Testis (tissue), 3 donors: ENCODE results near the gene PRKAA1. TPM values are rescaled to one million over a fixed set of nuclear protein-coding genes. Genes with fewer than 3 reads are reported as not detected.
"Not testable (repeated sequence)": the region's sequence is repeated elsewhere in the genome, so short reads cannot be mapped to it uniquely, and the experiment has no call there.

Experiments
- DNase-seq: peaks from one replicate; pipeline ENCODE4 v3.0.0-alpha.2; 2019
- H3K27ac ChIP-seq, 2 donors: fragments of 200-600 bp; sonication (generic); one replicate each; pipeline ENCODE4 v1.5.1; 2019
- H3K27me3 ChIP-seq: fragments of 200-600 bp; sonication (generic); one replicate; pipeline ENCODE4 v1.5.1; 2019
- H3K36me3 ChIP-seq: fragments of 200-600 bp; sonication (generic); one replicate; pipeline ENCODE4 v1.5.1; 2017; ENCODE audit warnings: low read depth; ENCODE audit errors: missing control alignments
- H3K4me1 ChIP-seq: fragments of 200-600 bp; sonication (generic); one replicate; pipeline ENCODE4 v1.5.1; 2019
- H3K4me3 ChIP-seq, 2 donors: fragments of 200-600 bp; sonication (generic); one replicate each; pipeline ENCODE4 v1.5.1; 2017 to 2019
- H3K9me3 ChIP-seq: fragments of 200-600 bp; sonication (generic); one replicate; pipeline ENCODE4 v1.5.1; 2017
- CTCF ChIP-seq, 3 experiments: fragments of 450-650 bp in 2 of 3; fragments of 200-600 bp in 1 of 3; sonication (generic) in 1 of 3; IDR thresholded peaks; one replicate each; pipeline ENCODE4 v1.5.1; 2016 to 2019; ENCODE audit warnings: antibody characterized with exemption in 3 of 3, mild to moderate bottlenecking in 2 of 3, moderate library complexity in 1 of 3
- POLR2A ChIP-seq: fragments of 450-650 bp; IDR thresholded peaks from one replicate; pipeline ENCODE4 v1.6.1; 2017; ENCODE audit warnings: antibody characterized with exemption, mild to moderate bottlenecking, moderate library complexity
- WGBS, 2 donors: methylation state at CpG; one replicate each; pipeline ENCODE4 v1.1.5; 2018; 5-methylcytosine and 5-hydroxymethylcytosine counted together
- intact Hi-C: fragments of 100-400 bp; cut with DNase I; formaldehyde crosslinking; loops from one replicate; pipeline ENCODE4 v1.15.1; 2023; ENCODE audit warnings: low total_unique reads
- polyA plus RNA-seq: library from polyadenylated mRNA; stranded (reverse); fragments of 350-450 nt; fragmentation: Illumina TruSeq; extraction: RNeasy Lipid Tissue Mini Kit (QIAGEN cat#74804); gene quantifications from one replicate; pipeline ENCODE4 v1.2.3, GENCODE V29; 2014; ENCODE audit warnings: low read depth, low replicate concordance; ENCODE audit not compliant: insufficient read depth
- total RNA-seq, 2 donors: library from RNA; depleted of rRNA; stranded (reverse); fragments of >200 nt; gene quantifications; one replicate each; pipeline ENCODE4 v1.2.3, GENCODE V29; 2016

PRKAA1 gene
- total and polyA plus RNA-seq, 3 donors from 2014 or later = 81.7 to 144 (median 92.8) TPM

DNA sequence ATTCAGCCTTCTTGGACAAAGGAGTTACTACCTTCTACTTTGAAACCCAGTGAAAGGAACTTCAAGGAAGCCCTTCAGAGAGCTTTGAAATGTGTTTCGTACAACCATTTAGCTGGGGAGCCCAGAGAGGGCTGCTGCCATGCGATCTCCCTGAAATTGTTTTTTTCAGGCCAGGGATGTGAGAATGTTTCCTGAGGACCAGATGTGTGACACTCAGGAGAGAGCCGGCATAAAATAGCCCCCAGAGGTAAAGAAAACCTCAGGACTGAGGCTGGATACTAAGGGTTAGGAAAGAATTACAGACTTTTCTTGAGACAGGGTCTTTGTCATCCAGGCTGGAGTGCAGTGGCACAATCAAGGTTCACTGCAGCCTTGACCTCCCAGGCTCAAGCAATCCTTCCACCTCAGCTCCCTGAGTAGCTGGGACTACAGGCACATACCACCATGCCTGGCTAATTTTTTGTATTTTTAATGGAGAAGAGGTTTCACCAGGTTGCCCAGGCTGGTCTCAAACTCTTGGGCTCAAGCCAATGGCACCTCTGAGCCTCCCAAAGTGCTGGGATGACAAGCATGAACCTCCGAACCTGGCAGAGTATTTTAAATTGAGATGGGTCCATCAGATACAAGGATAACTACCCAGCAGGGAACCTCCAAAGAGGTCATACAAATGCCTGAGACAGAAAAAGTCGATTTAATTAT is 28.5 kb upstream of the PRKAA1 start:
- no peaks in the 10 kb centered on the region for H3K9me3 ChIP-seq
- H3K36me3 ChIP-seq = no peaks in the 10 kb centered on the region
- no peak for TF ChIP-seq CTCF (IDR thresholded peaks at IDR 0.05)
- TF ChIP-seq POLR2A = no peak

DNA sequence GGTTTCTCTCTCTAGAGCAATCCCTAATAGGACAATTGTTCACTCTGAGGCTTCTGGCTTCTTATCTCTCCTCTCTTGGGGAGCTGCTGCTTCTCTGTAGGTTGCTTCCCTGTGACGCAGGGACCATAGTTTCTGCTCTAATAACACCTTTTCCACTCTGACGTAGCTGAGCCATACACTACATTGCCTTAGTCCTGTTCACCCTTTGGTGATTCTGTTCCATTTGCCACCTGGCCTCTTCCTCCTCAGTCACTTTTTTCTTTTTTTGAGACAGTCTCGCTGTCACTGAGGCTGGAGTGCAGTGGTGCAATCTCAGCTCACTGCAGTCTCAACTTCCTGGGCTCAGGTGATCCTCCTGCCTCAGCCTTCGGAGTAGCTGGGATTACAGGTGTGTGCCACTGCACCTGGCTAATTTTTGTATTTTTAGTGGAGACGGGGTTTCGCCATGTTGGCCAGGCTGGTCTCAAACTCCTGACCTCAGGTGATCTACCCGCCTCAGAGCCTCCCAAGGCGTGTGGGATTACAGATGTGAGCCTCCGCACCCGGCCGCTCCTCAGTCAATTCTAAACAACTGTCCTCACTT is 27.4 kb upstream of the PRKAA1 start:
- intact Hi-C loops, H3K27ac ChIP-seq, H3K36me3 ChIP-seq, H3K27me3 ChIP-seq, H3K4me3 ChIP-seq, H3K9me3 ChIP-seq, DNase-seq, H3K4me1 ChIP-seq: not testable (repeated sequence)
- WGBS, 2 donors = 88 to 91% methylated on average over 11 of the region's 11 CpGs

More for the DNA sequence above, 28.5 kb upstream of the PRKAA1 start:
- no peaks in the 10 kb centered on the region for H3K4me1 ChIP-seq
- intact Hi-C loops = no loop called here
- H3K4me3 ChIP-seq = no peak overlapping the region
- no peak for DNase-seq
- no peaks in the 10 kb centered on the region for H3K27me3 ChIP-seq
- H3K27ac ChIP-seq = no peak overlapping the region
- WGBS, 2 donors = 86 to 89% methylated on average over 5 of the region's 5 CpGs

DNA sequence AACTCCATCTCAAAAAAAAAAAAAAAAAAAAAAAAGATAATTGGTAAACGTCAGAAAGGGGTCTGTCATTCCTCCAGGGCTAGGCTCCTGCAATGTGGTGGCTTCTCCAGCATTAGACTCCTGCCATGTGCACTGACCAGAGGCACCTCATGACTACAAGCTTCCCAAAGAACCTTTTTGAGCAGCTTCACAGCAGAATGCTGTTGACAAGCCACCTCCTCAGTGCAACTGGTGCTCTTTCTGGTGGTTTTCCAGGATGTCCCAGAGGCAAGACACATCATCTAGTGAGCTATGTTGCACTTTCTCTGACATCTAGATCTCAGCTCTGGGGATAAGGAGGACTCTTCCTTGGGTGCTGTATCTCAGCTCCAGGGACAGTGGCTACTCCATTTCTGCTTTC is 25.3 kb upstream of the PRKAA1 start:
- no peak for DNase-seq
- H3K4me3 ChIP-seq = no peak overlapping the region
- intact Hi-C loops = no loop called here
- H3K27me3 ChIP-seq = no peaks in the 10 kb centered on the region
- TF ChIP-seq POLR2A (no peak), CTCF (IDR thresholded peaks at IDR 0.05) (no peak)
- WGBS, 2 donors = 43 to 44% methylated on average over 1 of the region's 1 CpG
- H3K27ac ChIP-seq = no peak overlapping the region
- no peaks in the 10 kb centered on the region for H3K9me3 ChIP-seq
- H3K36me3 ChIP-seq = no peaks in the 10 kb centered on the region
- no peaks in the 10 kb centered on the region for H3K4me1 ChIP-seq

- H3K4me3 ChIP-seq = no peak overlapping the region
- H3K36me3 ChIP-seq = no peaks in the 10 kb centered on the region
- intact Hi-C loops = no loop called here
- H3K27me3 ChIP-seq = no peaks in the 10 kb centered on the region
- TF ChIP-seq POLR2A (no peak), CTCF (IDR thresholded peaks at IDR 0.05) (no peak)
- no peak for DNase-seq
- no peak overlapping the region for H3K27ac ChIP-seq
- WGBS, 2 donors = 77 to 86% methylated on average over 2 of the region's 2 CpGs
- no peaks in the 10 kb centered on the region for H3K9me3 ChIP-seq
- no peaks in the 10 kb centered on the region for H3K4me1 ChIP-seq
Observed at GRCh38 chr5:40813698-40814281, 15.6 kb upstream of the PRKAA1 start.

GRCh38 chr5:40812125-40812524 is 14.0 kb upstream of the PRKAA1 start:
- TF ChIP-seq CTCF (IDR thresholded peaks at IDR 0.05) (no peak), POLR2A (no peak)

More at GRCh38 chr5:40812125-40812524, 14.0 kb upstream of the PRKAA1 start:
- Histone ChIP-seq H3K36me3 (no peaks in the 10 kb centered on the region), H3K4me3 (no peak overlapping the region), H3K27me3 (no peaks in the 10 kb centered on the region), H3K9me3 (no peaks in the 10 kb centered on the region), H3K4me1 (no peaks in the 10 kb centered on the region), H3K27ac (no peak overlapping the region)
- 93 to 94% methylated on average over 1 of the region's 1 CpG for WGBS, 2 donors
- intact Hi-C loops = no loop called here
- DNase-seq = no peak
